Left lung (tissue), 10 donors: ENCODE data around the gene ABCC1. TPM values are rescaled to one million over a fixed set of nuclear protein-coding genes. Genes with fewer than 3 reads are reported as not detected.
A peak's percentile ranks its signal among the peaks of the same experiment; 100 is the strongest.
"Not testable (repeated sequence)": the region's sequence is repeated elsewhere in the genome, so short reads cannot be mapped to it uniquely, and the experiment has no call there.

ENCODE experiments used
- ATAC-seq: fragments of 200-7000 bp; cut with Tn5 transposase; one replicate; pipeline ENCODE4 v1.9.1; 2020; ENCODE audit warnings: moderate library complexity
- DNase-seq, 4 donors: peaks; one replicate each; pipeline ENCODE4 v3.0.0-alpha.2; 2013 to 2020
- H3K27ac ChIP-seq, 2 donors: fragments of 200-600 bp; sonication (generic) in 1 of 2; one replicate each; pipeline versions ENCODE4 v1.5.0 to v1.8.0; 2020 to 2021
- H3K27me3 ChIP-seq, 2 donors: fragments of 200-600 bp; sonication (generic) in 1 of 2; one replicate each; pipeline versions ENCODE4 v1.5.0 to v1.8.0; 2020 to 2021
- H3K36me3 ChIP-seq, 2 donors: fragments of 200-600 bp; sonication (generic) in 1 of 2; one replicate each; pipeline versions ENCODE4 v1.5.0 to v1.8.0; 2020 to 2021
- H3K4me1 ChIP-seq, 2 donors: fragments of 200-600 bp; one replicate each; pipeline ENCODE4 v1.8.0; 2021
- H3K4me3 ChIP-seq, 2 donors: fragments of 200-600 bp; sonication (generic) in 1 of 2; one replicate each; pipeline versions ENCODE4 v1.5.0 to v1.8.0; 2020 to 2021; ENCODE audit warnings: mild to moderate bottlenecking in 1 of 2
- H3K9me3 ChIP-seq, 2 donors: fragments of 200-600 bp; sonication (generic) in 1 of 2; one replicate each; pipeline versions ENCODE4 v1.5.0 to v1.8.0; 2020 to 2021
- intact Hi-C, 2 donors: fragments of 100-400 bp; cut with DNase I; formaldehyde crosslinking; loops; one replicate each; pipeline versions ENCODE4 v1.11.2 to v1.14.2; 2022
- polyA plus RNA-seq, 6 donors: library from polyadenylated mRNA; unstranded; fragments of 120-200 nt; gene quantifications; one replicate each; pipeline ENCODE4 v1.2.1, GENCODE V29; 2013; ENCODE audit not compliant: insufficient read length in 6 of 6
- total RNA-seq, 2 donors: library from RNA; stranded (reverse); fragmentation: NEBNext Ultra II Directional; extraction: Animal tissue kit (Norgen Biotek cat#: 25700); gene quantifications; one replicate each; pipeline ENCODE4 v1.2.1, GENCODE V29; 2021
- TF ChIP-seq, protein P1 (sequence below), 2 donors: fragments of 200-600 bp; sonication (generic) in 1 of 2; IDR thresholded peaks; one replicate each; pipeline versions ENCODE4 v1.5.0 to v1.8.0; 2021; ENCODE audit warnings: antibody characterized with exemption in 2 of 2
- donor health status: DM: no; HTN: yes; CAD: no.
- donor health status: DM: no; HTN: no; CAD: no.

Gene ABCC1
- total and polyA plus RNA-seq, 8 donors, result 29.3 to 44.6 (median 31.7) TPM

DNA sequence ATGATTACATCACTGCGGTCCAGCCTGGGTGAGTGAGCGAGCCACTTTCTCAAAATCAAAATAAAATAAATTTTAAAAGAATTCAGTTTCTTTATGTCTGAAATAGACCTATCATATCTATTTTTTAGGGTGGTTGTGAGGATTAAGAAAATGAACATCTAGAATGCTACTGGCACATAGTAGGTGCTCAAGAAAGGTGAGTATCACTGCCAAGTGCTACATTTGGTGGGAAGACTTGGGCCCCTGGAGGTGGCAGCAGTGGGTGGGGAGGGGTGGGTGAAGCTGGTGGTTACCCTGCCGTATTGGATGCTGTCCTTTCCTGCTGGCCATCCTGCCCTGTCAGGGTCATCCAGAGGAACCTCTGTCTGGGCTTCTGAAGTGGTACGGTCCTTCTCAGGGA lies 223.6 kb downstream of the ABCC1 start:
- H3K36me3 ChIP-seq, result peaks cover 0 to 52% of the 10 kb centered on the region in 2 donors
- no peak for ATAC-seq

DNA sequence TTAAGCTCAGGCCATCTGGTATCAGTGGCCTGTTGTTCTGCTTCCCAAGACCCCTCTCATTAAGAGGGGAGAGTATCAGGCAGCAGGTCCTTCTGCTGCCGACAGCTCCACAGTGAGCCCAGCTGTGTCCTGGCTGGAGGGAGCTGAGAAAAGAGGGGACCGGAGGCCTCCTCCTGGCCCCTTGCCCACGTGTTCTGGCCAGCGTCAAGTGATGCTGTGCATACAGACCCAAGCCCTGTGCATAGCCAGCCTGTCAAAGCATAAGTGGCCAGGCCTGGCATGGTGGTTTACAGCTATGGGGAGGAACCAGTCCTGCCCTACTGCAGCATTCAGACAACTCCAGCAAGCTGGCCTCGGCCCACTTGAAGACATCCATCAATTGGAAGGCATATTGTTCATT lies 225.9 kb downstream of the ABCC1 start:
- peaks cover 0 to 45% of the 10 kb centered on the region in 2 donors for H3K36me3 ChIP-seq
- no peak for ATAC-seq
- intact Hi-C loops, result no loop called here
- DNase-seq, result peak in 1 of 4 donors; percentile 43
- H3K4me3 ChIP-seq, result no peak overlapping the region
- no peaks in the 10 kb centered on the region for H3K27me3 ChIP-seq
- TF ChIP-seq, protein P1, sequence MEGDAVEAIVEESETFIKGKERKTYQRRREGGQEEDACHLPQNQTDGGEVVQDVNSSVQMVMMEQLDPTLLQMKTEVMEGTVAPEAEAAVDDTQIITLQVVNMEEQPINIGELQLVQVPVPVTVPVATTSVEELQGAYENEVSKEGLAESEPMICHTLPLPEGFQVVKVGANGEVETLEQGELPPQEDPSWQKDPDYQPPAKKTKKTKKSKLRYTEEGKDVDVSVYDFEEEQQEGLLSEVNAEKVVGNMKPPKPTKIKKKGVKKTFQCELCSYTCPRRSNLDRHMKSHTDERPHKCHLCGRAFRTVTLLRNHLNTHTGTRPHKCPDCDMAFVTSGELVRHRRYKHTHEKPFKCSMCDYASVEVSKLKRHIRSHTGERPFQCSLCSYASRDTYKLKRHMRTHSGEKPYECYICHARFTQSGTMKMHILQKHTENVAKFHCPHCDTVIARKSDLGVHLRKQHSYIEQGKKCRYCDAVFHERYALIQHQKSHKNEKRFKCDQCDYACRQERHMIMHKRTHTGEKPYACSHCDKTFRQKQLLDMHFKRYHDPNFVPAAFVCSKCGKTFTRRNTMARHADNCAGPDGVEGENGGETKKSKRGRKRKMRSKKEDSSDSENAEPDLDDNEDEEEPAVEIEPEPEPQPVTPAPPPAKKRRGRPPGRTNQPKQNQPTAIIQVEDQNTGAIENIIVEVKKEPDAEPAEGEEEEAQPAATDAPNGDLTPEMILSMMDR (IDR thresholded peaks at IDR 0.05), result no peak
- no peaks in the 10 kb centered on the region for H3K9me3 ChIP-seq
- no peak overlapping the region for H3K27ac ChIP-seq
- H3K4me1 ChIP-seq, result no peaks in the 10 kb centered on the region

More for the DNA sequence above, 223.6 kb downstream of the ABCC1 start:
- no peak for DNase-seq
- TF ChIP-seq, protein P1 (IDR thresholded peaks at IDR 0.05), result no peak
- Histone ChIP-seq H3K4me1 (no peaks in the 10 kb centered on the region), H3K4me3 (no peak overlapping the region), H3K27ac (no peak overlapping the region), H3K27me3 (no peaks in the 10 kb centered on the region), H3K9me3 (no peaks in the 10 kb centered on the region)
- intact Hi-C loops, result no loop called here

DNA sequence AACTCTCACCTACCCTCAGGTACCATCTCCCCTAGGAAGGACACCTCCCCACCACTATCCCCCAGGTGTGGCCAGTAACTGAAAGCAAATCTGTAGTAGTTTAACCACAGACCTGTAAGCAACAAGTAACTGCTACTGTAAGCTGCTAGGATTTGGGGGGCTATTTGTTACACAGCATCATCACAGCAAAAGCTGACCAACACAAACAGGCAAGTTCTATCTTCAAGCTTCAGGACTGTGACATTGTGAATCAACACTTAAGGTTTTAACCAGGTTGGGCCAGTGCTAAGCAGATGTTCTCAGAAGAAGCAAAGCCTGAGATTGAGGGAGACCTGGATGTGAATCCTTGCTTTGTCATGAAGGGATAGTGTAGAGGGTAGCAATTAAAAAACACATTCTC lies 226.9 kb downstream of the ABCC1 start:
- no peak for ATAC-seq
- DNase-seq, result no peak
- intact Hi-C loops, result no loop called here

DNA sequence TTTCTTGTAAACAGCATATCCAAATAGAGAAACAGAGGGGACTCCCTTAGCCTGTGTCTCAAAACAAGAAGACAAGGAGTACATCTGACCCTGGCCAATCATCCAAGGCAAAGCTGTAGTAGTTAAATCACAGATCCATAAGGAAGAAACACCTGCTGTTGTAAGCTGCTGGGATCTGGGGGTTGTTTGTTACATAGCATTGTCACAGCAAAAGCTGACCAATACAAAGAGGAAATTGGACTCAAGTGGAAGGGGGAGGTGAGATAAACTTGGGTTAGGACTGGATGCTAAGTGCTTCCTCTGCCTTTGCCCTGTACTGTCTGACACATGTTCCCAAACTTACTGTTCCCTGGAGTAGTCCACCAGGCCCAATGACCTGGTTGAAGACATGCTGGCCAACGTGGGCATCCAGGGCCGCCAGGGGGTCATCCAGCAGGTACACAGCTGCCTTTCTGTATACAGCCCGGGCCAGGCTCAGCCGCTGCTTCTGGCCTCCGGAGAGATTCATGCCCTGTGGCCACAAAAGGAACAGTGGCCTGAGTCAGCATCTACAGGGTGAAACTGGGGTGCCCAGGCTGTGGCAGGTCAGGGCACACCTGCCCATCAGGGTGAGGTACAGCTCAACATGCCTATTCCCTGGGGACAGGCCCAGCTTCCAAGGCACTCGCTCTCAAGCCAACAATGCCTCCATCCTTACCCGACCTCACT lies 229.2 kb downstream of the ABCC1 start:
- TF ChIP-seq, protein P1 (IDR thresholded peaks at IDR 0.05), result no peak
- DNase-seq, result no peak
- H3K27ac ChIP-seq, result no peak overlapping the region
- H3K4me3 ChIP-seq, result no peak overlapping the region
- no peaks in the 10 kb centered on the region for H3K4me1 ChIP-seq
- peaks cover 0 to 33% of the 10 kb centered on the region in 2 donors for H3K36me3 ChIP-seq
- H3K27me3 ChIP-seq, result no peaks in the 10 kb centered on the region
- no peak for ATAC-seq
- no peaks in the 10 kb centered on the region for H3K9me3 ChIP-seq
- intact Hi-C loops, result no loop called here

More for the DNA sequence above, 226.9 kb downstream of the ABCC1 start:
- Histone ChIP-seq H3K36me3 (peaks cover 0 to 35% of the 10 kb centered on the region in 2 donors), H3K9me3 (no peaks in the 10 kb centered on the region), H3K27me3 (no peaks in the 10 kb centered on the region), H3K4me3 (no peak overlapping the region), H3K27ac (no peak overlapping the region), H3K4me1 (no peaks in the 10 kb centered on the region)
- TF ChIP-seq, protein P1 (IDR thresholded peaks at IDR 0.05), result no peak

DNA sequence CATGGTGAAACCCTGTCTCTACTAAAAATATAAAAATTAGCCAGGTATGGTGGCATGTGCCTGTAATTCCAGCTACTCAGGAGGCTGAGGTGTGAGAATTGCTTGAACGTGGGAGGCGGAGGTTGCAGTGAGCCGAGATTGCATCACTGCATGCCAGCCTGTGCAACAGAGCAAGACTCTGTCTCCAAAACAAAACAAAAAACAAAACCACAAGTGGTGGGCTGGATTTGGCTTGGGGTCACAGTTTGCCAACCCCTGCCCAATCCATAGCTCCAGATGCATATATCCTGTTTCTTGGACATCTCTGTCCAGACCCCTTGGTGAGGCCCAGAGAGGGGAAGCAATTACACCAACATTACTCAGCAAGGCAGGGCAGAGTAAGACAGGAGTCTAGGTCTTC lies 232.3 kb downstream of the ABCC1 start:
- H3K27ac ChIP-seq, ATAC-seq, H3K4me1 ChIP-seq, intact Hi-C loops, H3K4me3 ChIP-seq, H3K9me3 ChIP-seq, H3K27me3 ChIP-seq, DNase-seq: not testable (repeated sequence)
- peaks cover 0 to 30% of the 10 kb centered on the region in 2 donors for H3K36me3 ChIP-seq

DNA sequence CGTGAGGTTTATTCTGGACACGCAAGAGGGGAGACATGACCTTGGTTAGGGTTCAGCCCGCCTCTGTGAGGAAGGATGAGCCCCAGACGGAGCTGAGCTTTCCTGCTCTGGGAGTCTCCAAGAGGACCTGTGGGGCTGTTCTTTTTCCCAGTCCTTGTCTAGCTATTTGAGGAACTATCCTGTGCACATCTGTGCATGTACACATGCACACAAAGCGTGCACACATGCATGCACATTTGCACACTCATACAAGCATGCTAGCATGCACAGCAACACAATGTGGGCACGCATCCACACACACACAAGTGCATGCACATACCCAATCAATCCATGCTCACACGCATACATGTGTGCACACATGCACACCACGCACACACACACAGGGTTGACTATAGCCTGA lies 233.5 kb downstream of the ABCC1 start:
- Histone ChIP-seq H3K36me3 (peaks cover 0 to 23% of the 10 kb centered on the region in 2 donors), H3K4me3 (no peak overlapping the region), H3K27ac (no peak overlapping the region), H3K4me1 (no peaks in the 10 kb centered on the region), H3K9me3 (no peaks in the 10 kb centered on the region), H3K27me3 (no peaks in the 10 kb centered on the region)
- ATAC-seq, result no peak
- intact Hi-C loops, result no loop called here
- TF ChIP-seq, protein P1 (IDR thresholded peaks at IDR 0.05), result no peak
- DNase-seq, result no peak
